H1 (cell line): ENCODE measurements around the gene SRSF2. TPM values are rescaled to one million over a fixed set of nuclear protein-coding genes. Genes with fewer than 3 reads are reported as not detected.
"Not testable (repeated sequence)": the region's sequence is repeated elsewhere in the genome, so short reads cannot be mapped to it uniquely, and the experiment has no call there.

ENCODE experiments used
- CTCF ChIA-PET: fragments of 300-600 bp; sonication (Branson Sonifier 250); formaldehyde crosslinking; loops from one replicate; lab custom pipeline; 2021; ENCODE audit not compliant: partially characterized antibody; lab: Charles Lee
- POLR2A ChIA-PET: fragments of 300-600 bp; sonication (Branson Sonifier 250); formaldehyde crosslinking; loops from one replicate; lab custom pipeline; 2021; ENCODE audit warnings: inconsistent platforms; ENCODE audit not compliant: partially characterized antibody; lab: Charles Lee
- DNase-seq, 2 experiments: peaks; one replicate each; pipeline versions ENCODE4 v3.0.0 to v3.0.0-alpha.2; 2010 to 2022; ENCODE audit warnings: low spot score in 2 of 2, low read depth in 1 of 2, mixed read lengths in 1 of 2
- FAIRE-seq: peaks from 2 replicates; lab custom pipeline; 2011; peaks lifted over from hg19 to GRCh38; lab: Jason Lieb, UNC
- H2AFZ ChIP-seq: 2 replicates; pipeline ENCODE4 v1.8.1; 2012; ENCODE audit warnings: low read length, inconsistent platforms
- H2AK5ac ChIP-seq: 2 replicates; pipeline ENCODE4 v1.6.1; 2013; ENCODE audit warnings: low read depth, low read length
- H2BK120ac ChIP-seq: replicated peaks from 2 replicates; pipeline ENCODE3; 2013; ENCODE audit warnings: low read depth, low read length, inconsistent platforms
- H2BK12ac ChIP-seq: 2 replicates; pipeline ENCODE4 v1.6.1; 2013; ENCODE audit warnings: low read depth, low read length
- H2BK15ac ChIP-seq: 2 replicates; pipeline ENCODE4 v1.6.1; 2013; ENCODE audit warnings: low read length
- H2BK20ac ChIP-seq: 2 replicates; pipeline ENCODE4 v1.6.1; 2013; ENCODE audit warnings: low read length
- H2BK5ac ChIP-seq: 2 replicates; pipeline ENCODE4 v1.6.1; 2013; ENCODE audit warnings: low read depth, low read length
- H3K14ac ChIP-seq: 2 replicates; pipeline ENCODE4 v1.6.1; 2013; ENCODE audit warnings: inconsistent platforms; ENCODE audit not compliant: insufficient read length
- H3K18ac ChIP-seq: 2 replicates; pipeline ENCODE4 v1.6.1; 2013; ENCODE audit warnings: low read length; ENCODE audit errors: extremely low read depth
- H3K23ac ChIP-seq: 2 replicates; pipeline ENCODE4 v1.6.1; 2013; ENCODE audit warnings: inconsistent platforms; ENCODE audit not compliant: insufficient read length
- H3K23me2 ChIP-seq: 2 replicates; pipeline ENCODE4 v1.6.1; 2013; ENCODE audit warnings: low read depth, low read length
- H3K27ac ChIP-seq: 2 replicates; pipeline ENCODE4 v1.6.1; 2011; ENCODE audit warnings: low read depth, low read length, inconsistent platforms
- H3K27me3 ChIP-seq, 4 experiments: replicated peaks in 1 of 4; 1 replicate in 1 of 4; 2 replicates in 3 of 4; pipeline versions ENCODE4 v1.6.1 to v1.8.1; 2011 to 2013; ENCODE audit warnings: low read length in 3 of 4, mild to moderate bottlenecking in 3 of 4, inconsistent platforms in 2 of 4, mixed read lengths in 2 of 4, moderate library complexity in 1 of 4; ENCODE audit not compliant: control insufficient read depth in 3 of 4, insufficient read depth in 3 of 4; ENCODE audit errors: extremely low read depth in 1 of 4
- H3K36me3 ChIP-seq, 4 experiments: 2 replicates each; pipeline versions ENCODE4 v1.6.1 to v1.8.1; 2011 to 2013; ENCODE audit warnings: mild to moderate bottlenecking in 4 of 4, low read length in 3 of 4, moderate library complexity in 2 of 4, control low read depth in 1 of 4, inconsistent platforms in 1 of 4; ENCODE audit not compliant: insufficient read depth in 4 of 4, control insufficient read depth in 2 of 4
- H3K4ac ChIP-seq: replicated peaks from 2 replicates; pipeline ENCODE3; 2013; ENCODE audit warnings: low read length, low read depth, mixed read lengths, inconsistent platforms; ENCODE audit not compliant: insufficient read length
- H3K4me1 ChIP-seq, 4 experiments: replicated peaks in 1 of 4; 1 replicate in 1 of 4; 2 replicates in 3 of 4; pipeline versions ENCODE4 v1.6.1 to v1.8.1; 2011 to 2013; ENCODE audit warnings: low read length in 3 of 4, inconsistent platforms in 2 of 4, mixed read lengths in 1 of 4; ENCODE audit not compliant: insufficient read depth in 4 of 4, control insufficient read depth in 3 of 4
- H3K4me2 ChIP-seq, 2 experiments: 2 replicates each; pipeline versions ENCODE4 v1.6.1 to v1.8.1; 2011 to 2013; ENCODE audit warnings: low read depth in 2 of 2, low read length in 2 of 2, control low read depth in 1 of 2, inconsistent platforms in 1 of 2, mild to moderate bottlenecking in 1 of 2; ENCODE audit not compliant: insufficient read depth in 1 of 2
- H3K4me3 ChIP-seq, 4 experiments: fragments of 200-600, 300-600 bp in 1 of 4; sonication (generic), shearing (Covaris generic), sonication (Bioruptor Twin) in 1 of 4; 2 replicates each; pipeline versions ENCODE4 v1.5.1 to v1.8.1; 2011 to 2016; ENCODE audit warnings: low read length in 4 of 4, low read depth in 3 of 4, control low read depth in 2 of 4, inconsistent platforms in 2 of 4, mild to moderate bottlenecking in 2 of 4, mixed read lengths in 1 of 4, moderate library complexity in 1 of 4; ENCODE audit not compliant: insufficient read depth in 2 of 4; ENCODE audit errors: extremely low read depth in 1 of 4
- H3K56ac ChIP-seq: replicated peaks from 2 replicates; pipeline ENCODE3; 2013; ENCODE audit warnings: low read depth, mild to moderate bottlenecking, mixed read lengths, low read length, inconsistent platforms; ENCODE audit not compliant: insufficient read length
- H3K79me1 ChIP-seq: 2 replicates; pipeline ENCODE4 v1.6.1; 2013; ENCODE audit warnings: low read depth, low read length, control low read depth
- H3K79me2 ChIP-seq, 2 experiments: 2 replicates each; pipeline versions ENCODE4 v1.6.1 to v1.8.1; 2012 to 2013; ENCODE audit warnings: low read length in 2 of 2, mild to moderate bottlenecking in 2 of 2, inconsistent platforms in 1 of 2; ENCODE audit not compliant: insufficient read depth in 2 of 2, control insufficient read depth in 1 of 2
- H3K9ac ChIP-seq, 4 experiments: replicated peaks in 1 of 4; 1 replicate in 1 of 4; 2 replicates in 3 of 4; pipeline versions ENCODE4 v1.6.1 to v1.8.1; 2011 to 2013; ENCODE audit warnings: low read depth in 3 of 4, low read length in 3 of 4, control low read depth in 2 of 4, mild to moderate bottlenecking in 2 of 4, moderate library complexity in 2 of 4, inconsistent platforms in 1 of 4; ENCODE audit errors: extremely low read depth in 1 of 4
- H3K9me3 ChIP-seq, 2 experiments: 2 replicates each; pipeline versions ENCODE4 v1.6.1 to v1.8.1; 2012 to 2013; ENCODE audit warnings: mild to moderate bottlenecking in 2 of 2, moderate library complexity in 2 of 2, control low read depth in 1 of 2, inconsistent platforms in 1 of 2, low read depth in 1 of 2, low read length in 1 of 2, mixed read lengths in 1 of 2; ENCODE audit not compliant: insufficient read depth in 2 of 2
- H4K20me1 ChIP-seq, 2 experiments: replicated peaks in 1 of 2; 2 replicates each; pipeline versions ENCODE3 to v1.8.1; 2011 to 2013; ENCODE audit warnings: inconsistent platforms in 2 of 2, low read length in 2 of 2, mild to moderate bottlenecking in 1 of 2; ENCODE audit not compliant: insufficient read depth in 2 of 2, control insufficient read depth in 1 of 2
- H4K5ac ChIP-seq: 2 replicates; pipeline ENCODE4 v1.6.1; 2013; ENCODE audit warnings: low read length, low read depth, mixed read lengths, inconsistent platforms; ENCODE audit not compliant: insufficient read length
- H4K8ac ChIP-seq: 2 replicates; pipeline ENCODE4 v1.8.0; 2013; ENCODE audit warnings: mild to moderate bottlenecking, moderate library complexity, low read length, inconsistent platforms; ENCODE audit not compliant: insufficient read depth; ENCODE audit errors: extremely low read depth
- H4K91ac ChIP-seq: replicated peaks from 2 replicates; pipeline ENCODE3; 2013; ENCODE audit warnings: low read length, mixed read lengths, inconsistent platforms; ENCODE audit not compliant: insufficient read length
- POLR2A ChIP-seq, 2 experiments: IDR thresholded peaks; 1 replicate in 1 of 2; 2 replicates in 1 of 2; pipeline ENCODE4 v1.6.1; 2011; ENCODE audit warnings: low read depth in 2 of 2, low read length in 2 of 2, mild to moderate bottlenecking in 2 of 2; ENCODE audit errors: control extremely low read depth in 1 of 2
- POLR2AphosphoS5 ChIP-seq: IDR thresholded peaks from 2 replicates; pipeline ENCODE4 v1.6.1; 2011; ENCODE audit warnings: low read depth, low read length
- WGBS, 2 experiments: shearing (Covaris generic) in 1 of 2; methylation state at CpG; one replicate each; pipeline versions ENCODE4 v1.1.6 to v1.1.7; 2013 to 2015; ENCODE audit warnings: low lambda C conversion rate in 2 of 2, mixed read lengths in 2 of 2, inconsistent platforms in 1 of 2, low coverage in 1 of 2, missing lambda C conversion rate in 1 of 2; ENCODE audit not compliant: insufficient replicate concordance in 2 of 2, insufficient coverage in 1 of 2, insufficient read length in 1 of 2; ENCODE audit errors: extremely low coverage in 1 of 2, missing lambda C conversion rate in 1 of 2; 5-methylcytosine and 5-hydroxymethylcytosine counted together
- polyA plus RNA-seq, 7 experiments: library from polyadenylated mRNA; depleted of rRNA in 3 of 7; stranded (reverse) in 5 of 7; unstranded in 2 of 7; fragments of >200 nt in 5 of 7; fragments of 200-250 nt in 2 of 7; gene quantifications; 1 replicate in 5 of 7; 2 replicates in 1 of 7; 4 replicates in 1 of 7; pipeline versions ENCODE4 v1.2.1 to v1.2.3, GENCODE V29; 2011 to 2013; ENCODE audit warnings: missing spikeins in 2 of 7, mixed read lengths in 2 of 7
- total RNA-seq: library from RNA; stranded (reverse); fragmentation: NEBNext Ultra II Directional; extraction: Animal tissue kit (Norgen Biotek cat#: 25700); gene quantifications from 2 replicates; pipeline ENCODE4 v1.2.1, GENCODE V29; 2021

SRSF2 gene
- total and polyA plus RNA-seq, 2 of the 8 experiments (the other 6 are each of a cell fraction or from before 2014, with no cell fraction given) = 397 to 401 TPM

GRCh38 chr17:76731800-76732733 is 5.1 kb downstream of the SRSF2 start:
- not testable (repeated sequence) for H3K4me3 ChIP-seq, H2BK12ac ChIP-seq, H2BK15ac ChIP-seq, H3K23me2 ChIP-seq, H3K4me2 ChIP-seq, H3K4ac ChIP-seq, FAIRE-seq, DNase-seq, H2AFZ ChIP-seq, H3K14ac ChIP-seq, H3K9ac ChIP-seq, H3K56ac ChIP-seq, H2BK20ac ChIP-seq, H3K79me1 ChIP-seq, H3K27me3 ChIP-seq, H3K9me3 ChIP-seq, H4K8ac ChIP-seq, H4K5ac ChIP-seq, H3K18ac ChIP-seq, H4K91ac ChIP-seq, H2BK120ac ChIP-seq, H2BK5ac ChIP-seq, H3K27ac ChIP-seq, H2AK5ac ChIP-seq, H3K23ac ChIP-seq
- ChIA-PET POLR2A (interaction anchor here (0.6 to 9.2 kb wide), 24 partner anchors 6 to 851 kb away, joined by 3 to 181 read pairs (median 3); partner anchors contain the start of genes JMJD6, METTL23 and PRCD), CTCF (interaction anchor here (0.9 to 1.2 kb wide), 3 partner anchors 18 to 79 kb away, joined by 3 to 4 read pairs (median 3); no protein-coding TSS in a partner anchor)
- Histone ChIP-seq H3K79me2 (peaks cover 16 to 69% of the 10 kb centered on the region in 2 experiments), H3K4me1 (peaks cover 2 to 12% (median 5%) of the 10 kb centered on the region in 4 experiments; a peak in 5 of 7 replicates), H4K20me1 (peaks cover 17 to 22% of the 10 kb centered on the region in 2 experiments), H3K36me3 (peaks cover 17 to 51% (median 36%) of the 10 kb centered on the region in 4 experiments)
- TF ChIP-seq POLR2AphosphoS5 = peak; percentile 71
- TF ChIP-seq POLR2A (IDR thresholded peaks at IDR 0.05; ENCODE audit: control extremely low read depth in 1 of 2, low read depth in 2 of 2, low read length in 2 of 2) = peak; percentile 18 to 24; a peak in 1 of 3 replicates
- 89% methylated on average over 13 of the region's 13 CpGs; no CpG with 5 or more reads in 1 of the 2 experiments for WGBS, 2 experiments
